GM12878 (cell line): Measurements from ENCODE around the gene NEK3. TPM values are rescaled to one million over a fixed set of nuclear protein-coding genes. Genes with fewer than 3 reads are reported as not detected.

Source experiments
- CEBPB ChIP-seq, 2 experiments: fragments of 150-350 bp in 1 of 2; IDR thresholded peaks; 2 replicates each; pipeline ENCODE4 v1.6.1; 2012 to 2014; ENCODE audit warnings: low read depth in 2 of 2, low read length in 2 of 2, borderline replicate concordance in 1 of 2, inconsistent platforms in 1 of 2
- DPF2 ChIP-seq: fragments of 450-650 bp; IDR thresholded peaks from 2 replicates; pipeline ENCODE4 v1.6.1; 2017; ENCODE audit warnings: mild to moderate bottlenecking
- FOS ChIP-seq: IDR thresholded peaks from 3 replicates; pipeline ENCODE4 v1.6.1; 2011; ENCODE audit warnings: borderline replicate concordance; ENCODE audit not compliant: insufficient read length; ENCODE audit errors: extremely low read depth
- MTA2 ChIP-seq: fragments of 450-650 bp; IDR thresholded peaks from 2 replicates; pipeline ENCODE4 v1.6.1; 2016; ENCODE audit warnings: low read depth, mild to moderate bottlenecking, moderate library complexity
- NBN ChIP-seq: fragments of 450-650 bp; IDR thresholded peaks from 2 replicates; pipeline ENCODE4 v1.6.1; 2016
- NR2C2 ChIP-seq: IDR thresholded peaks from 2 replicates; pipeline ENCODE4 v1.6.1; 2011; ENCODE audit warnings: borderline replicate concordance, low read depth; ENCODE audit not compliant: control insufficient read depth, insufficient read length
- POU2F2 ChIP-seq: IDR thresholded peaks from 3 replicates; pipeline ENCODE4 v1.6.1; 2011; ENCODE audit warnings: low read depth, mild to moderate bottlenecking, low read length, borderline replicate concordance
- RAD21 ChIP-seq: IDR thresholded peaks from 2 replicates; pipeline ENCODE4 v1.6.1; 2011; ENCODE audit warnings: mild to moderate bottlenecking, low read depth, low read length, moderate library complexity; ENCODE audit not compliant: insufficient read depth
- RAD51 ChIP-seq: fragments of 450-650 bp; IDR thresholded peaks from 2 replicates; pipeline ENCODE4 v1.6.1; 2016; ENCODE audit warnings: moderate library complexity, mild to moderate bottlenecking, inconsistent platforms
- SIN3A ChIP-seq: IDR thresholded peaks from 2 replicates; pipeline ENCODE4 v1.6.1; 2012; ENCODE audit warnings: low read depth, low read length, improper control_type of control experiment
- SIX5 ChIP-seq: IDR thresholded peaks from 2 replicates; pipeline ENCODE4 v1.6.1; 2011; ENCODE audit warnings: mild to moderate bottlenecking, low read depth, low read length, moderate library complexity; ENCODE audit not compliant: severe bottlenecking
- SMAD1 ChIP-seq: fragments of 450-650 bp; IDR thresholded peaks from 2 replicates; pipeline ENCODE4 v1.6.1; 2018; ENCODE audit warnings: mild to moderate bottlenecking, low read depth; ENCODE audit not compliant: partially characterized antibody
- SMC3 ChIP-seq: IDR thresholded peaks from 2 replicates; pipeline ENCODE4 v1.6.1; 2011; ENCODE audit warnings: low read length, improper control_type of control experiment, borderline replicate concordance
- TCF12 ChIP-seq: IDR thresholded peaks from 2 replicates; pipeline ENCODE4 v1.6.1; 2011; ENCODE audit warnings: low read depth, mild to moderate bottlenecking, low read length
- ZBED1 ChIP-seq: IDR thresholded peaks from 2 replicates; pipeline ENCODE4 v1.6.1; 2016; ENCODE audit warnings: borderline replicate concordance
- ZNF592 ChIP-seq: fragments of 450-650 bp; IDR thresholded peaks from 2 replicates; pipeline ENCODE4 v1.6.1; 2017; ENCODE audit warnings: mild to moderate bottlenecking, moderate library complexity
- ZZZ3 ChIP-seq: IDR thresholded peaks from 2 replicates; pipeline ENCODE4 v1.6.1; 2011; ENCODE audit warnings: low read depth; ENCODE audit not compliant: control insufficient read depth, insufficient read length
- polyA plus RNA-seq, 11 experiments: library from polyadenylated mRNA; depleted of rRNA in 4 of 11; unstranded in 6 of 11; stranded (reverse) in 5 of 11; fragments of >200 nt; fragmentation: Nextera tagmentation in 4 of 11; fragmentation: Illumina TruSeq in 1 of 11; extraction: Ambion mirVana in 4 of 11; extraction: Trizol in 1 of 11; gene quantifications; 1 replicate in 1 of 11; 2 replicates in 10 of 11; pipeline versions ENCODE4 v1.2.1 to v1.2.3, GENCODE V29; 2011 to 2016; ENCODE audit warnings: inconsistent platforms in 2 of 11, missing spikeins in 2 of 11, low read depth in 1 of 11
- total RNA-seq, 4 experiments: library from RNA; depleted of rRNA in 3 of 4; stranded (reverse); fragments of >200 nt in 3 of 4; fragmentation: Illumina TruSeq in 1 of 4; extraction: Trizol in 1 of 4; gene quantifications; 2 replicates each; pipeline versions ENCODE4 v1.2.1 to v1.2.3, GENCODE V29; 2013 to 2021
- TF ChIP-seq, protein P1 (sequence below): fragments of 450-650 bp; IDR thresholded peaks from 2 replicates; pipeline ENCODE4 v1.6.1; 2016; ENCODE audit warnings: mild to moderate bottlenecking
- TF ChIP-seq, protein P2 (sequence below): IDR thresholded peaks from 2 replicates; pipeline ENCODE4 v1.6.1; 2011; ENCODE audit warnings: mild to moderate bottlenecking, low read depth, low read length, moderate library complexity; ENCODE audit not compliant: insufficient replicate concordance
- TF ChIP-seq, protein P3 (sequence below): IDR thresholded peaks from 2 replicates; pipeline ENCODE4 v1.6.1; 2011; ENCODE audit warnings: low read depth, low read length, improper control_type of control experiment, borderline replicate concordance

The NEK3 gene
- total and polyA plus RNA-seq, 10 of the 15 experiments (the other 5 are each of a cell fraction or from before 2014, with no cell fraction given), result 2.9 to 9.3 (median 5.9) TPM

- TF ChIP-seq ZNF592 (no peak), TCF12 (no peak), POU2F2 (no peak), DPF2 (no peak), SIX5 (no peak), RAD21 (peak; percentile 91), NR2C2 (no peak), ZBED1 (no peak), MTA2 (no peak), NBN (no peak), SMAD1 (no peak), SMC3 (peak; percentile 62; the same call in 1 of the 2 replicates), RAD51 (no peak), ZZZ3 (no peak), FOS (no peak), SIN3A (no peak), CEBPB (IDR thresholded peaks at IDR 0.05; ENCODE audit: borderline replicate concordance in 1 of 2, low read depth in 2 of 2, low read length in 2 of 2) (0 out of 4 replicates have a peak, but pooled peaks of 1 of the 2 experiments have one; percentile 31)
- TF ChIP-seq, protein P1, sequence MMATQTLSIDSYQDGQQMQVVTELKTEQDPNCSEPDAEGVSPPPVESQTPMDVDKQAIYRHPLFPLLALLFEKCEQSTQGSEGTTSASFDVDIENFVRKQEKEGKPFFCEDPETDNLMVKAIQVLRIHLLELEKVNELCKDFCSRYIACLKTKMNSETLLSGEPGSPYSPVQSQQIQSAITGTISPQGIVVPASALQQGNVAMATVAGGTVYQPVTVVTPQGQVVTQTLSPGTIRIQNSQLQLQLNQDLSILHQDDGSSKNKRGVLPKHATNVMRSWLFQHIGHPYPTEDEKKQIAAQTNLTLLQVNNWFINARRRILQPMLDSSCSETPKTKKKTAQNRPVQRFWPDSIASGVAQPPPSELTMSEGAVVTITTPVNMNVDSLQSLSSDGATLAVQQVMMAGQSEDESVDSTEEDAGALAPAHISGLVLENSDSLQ, result no peak
- TF ChIP-seq, protein P2, sequence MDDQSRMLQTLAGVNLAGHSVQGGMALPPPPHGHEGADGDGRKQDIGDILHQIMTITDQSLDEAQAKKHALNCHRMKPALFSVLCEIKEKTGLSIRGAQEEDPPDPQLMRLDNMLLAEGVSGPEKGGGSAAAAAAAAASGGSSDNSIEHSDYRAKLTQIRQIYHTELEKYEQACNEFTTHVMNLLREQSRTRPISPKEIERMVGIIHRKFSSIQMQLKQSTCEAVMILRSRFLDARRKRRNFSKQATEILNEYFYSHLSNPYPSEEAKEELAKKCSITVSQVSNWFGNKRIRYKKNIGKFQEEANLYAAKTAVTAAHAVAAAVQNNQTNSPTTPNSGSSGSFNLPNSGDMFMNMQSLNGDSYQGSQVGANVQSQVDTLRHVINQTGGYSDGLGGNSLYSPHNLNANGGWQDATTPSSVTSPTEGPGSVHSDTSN, result no peak
- TF ChIP-seq, protein P3, sequence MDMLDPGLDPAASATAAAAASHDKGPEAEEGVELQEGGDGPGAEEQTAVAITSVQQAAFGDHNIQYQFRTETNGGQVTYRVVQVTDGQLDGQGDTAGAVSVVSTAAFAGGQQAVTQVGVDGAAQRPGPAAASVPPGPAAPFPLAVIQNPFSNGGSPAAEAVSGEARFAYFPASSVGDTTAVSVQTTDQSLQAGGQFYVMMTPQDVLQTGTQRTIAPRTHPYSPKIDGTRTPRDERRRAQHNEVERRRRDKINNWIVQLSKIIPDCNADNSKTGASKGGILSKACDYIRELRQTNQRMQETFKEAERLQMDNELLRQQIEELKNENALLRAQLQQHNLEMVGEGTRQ, result no peak
Observed at GRCh38 chr13:52127783-52128702, 31.4 kb downstream of the NEK3 start (continued).
